Measurements from ENCODE around the gene ZNRF3. TPM values are rescaled to one million over a fixed set of nuclear protein-coding genes. Genes with fewer than 3 reads are reported as not detected.

ZNRF3 gene
- total RNA-seq, 6 experiments from 2014 or later = 5.8 to 9.2 (median 6.9) TPM

DNA sequence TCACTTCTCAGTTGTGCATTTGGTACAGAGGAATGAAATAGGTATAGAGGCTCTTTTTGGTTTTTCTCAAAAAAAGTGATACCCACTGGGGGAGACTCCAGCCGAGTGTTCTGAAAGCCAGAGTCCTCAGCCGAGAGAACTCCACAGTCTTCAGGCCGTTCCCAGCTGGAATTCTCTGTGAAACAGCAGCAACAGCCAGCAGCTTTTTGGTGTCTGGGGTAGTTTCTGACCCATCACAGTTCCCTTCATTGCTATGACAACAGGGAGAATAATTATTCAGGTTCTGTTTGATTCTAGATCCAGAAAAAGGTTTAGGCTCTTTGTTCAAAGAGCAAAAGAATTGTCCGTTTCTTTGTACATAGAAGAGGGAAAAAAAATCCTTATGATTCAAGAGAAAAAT lies 93.7 kb downstream of the ZNRF3 start:
- DNase-seq = no peak
- Histone ChIP-seq H3K27ac (peak overlapping the region; percentile 44 to 57 (median 49)), H3K9me3 (no peaks in the 10 kb centered on the region), H3K36me3 (no peaks in the 10 kb centered on the region), H3K27me3 (no peaks in the 10 kb centered on the region), H3K4me3 (peak overlapping the region in 2 of 3 donors; percentile 2 to 20), H3K4me1 (peaks cover 0 to 50% (median 17%) of the 10 kb centered on the region in 4 donors)
- TF ChIP-seq POLR2A (IDR thresholded peaks at IDR 0.05) = no peak
- TF ChIP-seq, protein P1, sequence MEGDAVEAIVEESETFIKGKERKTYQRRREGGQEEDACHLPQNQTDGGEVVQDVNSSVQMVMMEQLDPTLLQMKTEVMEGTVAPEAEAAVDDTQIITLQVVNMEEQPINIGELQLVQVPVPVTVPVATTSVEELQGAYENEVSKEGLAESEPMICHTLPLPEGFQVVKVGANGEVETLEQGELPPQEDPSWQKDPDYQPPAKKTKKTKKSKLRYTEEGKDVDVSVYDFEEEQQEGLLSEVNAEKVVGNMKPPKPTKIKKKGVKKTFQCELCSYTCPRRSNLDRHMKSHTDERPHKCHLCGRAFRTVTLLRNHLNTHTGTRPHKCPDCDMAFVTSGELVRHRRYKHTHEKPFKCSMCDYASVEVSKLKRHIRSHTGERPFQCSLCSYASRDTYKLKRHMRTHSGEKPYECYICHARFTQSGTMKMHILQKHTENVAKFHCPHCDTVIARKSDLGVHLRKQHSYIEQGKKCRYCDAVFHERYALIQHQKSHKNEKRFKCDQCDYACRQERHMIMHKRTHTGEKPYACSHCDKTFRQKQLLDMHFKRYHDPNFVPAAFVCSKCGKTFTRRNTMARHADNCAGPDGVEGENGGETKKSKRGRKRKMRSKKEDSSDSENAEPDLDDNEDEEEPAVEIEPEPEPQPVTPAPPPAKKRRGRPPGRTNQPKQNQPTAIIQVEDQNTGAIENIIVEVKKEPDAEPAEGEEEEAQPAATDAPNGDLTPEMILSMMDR (IDR thresholded peaks at IDR 0.05) = no peak
- ATAC-seq = no peak
- 23% methylated on average over 4 of the region's 4 CpGs for WGBS (ENCODE audit: insufficient coverage, low coverage, low lambda C conversion rate, missing lambda C conversion rate)
- intact Hi-C loops (cut with DNase I) = no loop called here

DNA sequence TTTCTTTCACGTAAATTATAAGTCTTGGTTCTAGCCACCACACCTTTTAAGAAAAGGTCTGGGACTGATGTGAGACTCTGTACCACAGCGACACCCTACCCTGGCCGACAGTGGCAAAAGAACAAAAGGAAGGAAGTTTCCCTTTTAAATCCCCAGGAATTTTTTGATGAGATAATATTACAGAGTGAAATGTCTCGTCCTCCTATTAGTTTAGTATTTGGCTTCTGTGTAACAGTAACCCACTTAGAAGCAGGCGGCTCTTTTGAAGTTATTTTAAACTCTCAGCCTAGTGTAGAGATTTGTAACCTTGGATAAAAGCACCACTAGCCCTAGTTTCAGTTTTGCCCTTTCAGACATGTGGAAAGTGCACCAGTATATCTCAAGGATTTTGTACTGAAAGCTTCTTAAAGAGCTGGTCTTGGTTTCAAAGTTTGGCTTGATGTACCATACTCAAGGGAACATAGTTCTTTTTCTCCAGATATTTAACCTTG lies 94.2 kb downstream of the ZNRF3 start:
- DNase-seq (no peak), ATAC-seq (peak; percentile 51 to 66 (median 54))
- Histone ChIP-seq H3K4me3 (peak overlapping the region; percentile 2 to 24 (median 20)), H3K27me3 (no peaks in the 10 kb centered on the region), H3K36me3 (no peaks in the 10 kb centered on the region), H3K4me1 (peaks cover 0 to 54% (median 19%) of the 10 kb centered on the region in 4 donors), H3K9me3 (no peaks in the 10 kb centered on the region), H3K27ac (peak overlapping the region; percentile 44 to 57 (median 49))
- intact Hi-C loops (cut with DNase I) = no loop called here
- no peak for TF ChIP-seq POLR2A (IDR thresholded peaks at IDR 0.05)
- TF ChIP-seq, protein P1 (IDR thresholded peaks at IDR 0.05) = peak in 3 of 4 donors; percentile 11 to 36 (median 21)
- 12% methylated on average over 5 of the region's 5 CpGs for WGBS (ENCODE audit: insufficient coverage, low coverage, low lambda C conversion rate, missing lambda C conversion rate)

DNA sequence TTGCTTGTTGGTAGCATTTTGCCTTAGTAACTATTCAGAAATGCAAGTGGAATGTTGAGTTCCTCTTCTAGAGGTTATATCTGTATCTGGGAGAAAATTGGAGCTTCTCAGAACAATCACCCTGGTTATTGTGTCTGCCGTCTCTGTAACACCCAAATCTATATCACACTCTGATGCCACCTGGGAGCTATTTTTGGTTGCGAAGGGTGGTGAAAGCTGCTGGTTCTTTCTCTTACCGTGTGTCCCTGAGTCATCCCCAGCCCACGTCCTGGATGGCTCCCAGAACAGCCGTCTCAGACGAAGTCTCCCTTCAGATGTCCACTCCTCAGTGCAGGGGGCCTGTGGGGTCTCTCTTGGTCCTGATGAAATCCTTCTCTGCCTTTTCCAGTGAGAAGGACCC lies 94.8 kb downstream of the ZNRF3 start:
- no peak for TF ChIP-seq POLR2A (IDR thresholded peaks at IDR 0.05)
- TF ChIP-seq, protein P1 (IDR thresholded peaks at IDR 0.05) = no peak
- Histone ChIP-seq H3K9me3 (no peaks in the 10 kb centered on the region), H3K27me3 (no peaks in the 10 kb centered on the region), H3K36me3 (no peaks in the 10 kb centered on the region), H3K4me3 (peak overlapping the region in 2 of 3 donors; percentile 20 to 24), H3K4me1 (peaks cover 0 to 61% (median 21%) of the 10 kb centered on the region in 4 donors), H3K27ac (peak overlapping the region; percentile 44 to 57 (median 49))
- WGBS (ENCODE audit: insufficient coverage, low coverage, low lambda C conversion rate, missing lambda C conversion rate) = 34% methylated on average over 6 of the region's 6 CpGs
- intact Hi-C loops (cut with DNase I) = no loop called here
- ATAC-seq = peak in 2 of 4 donors; percentile 21 to 59
- peak in 1 of 3 donors; percentile 50 for DNase-seq

DNA sequence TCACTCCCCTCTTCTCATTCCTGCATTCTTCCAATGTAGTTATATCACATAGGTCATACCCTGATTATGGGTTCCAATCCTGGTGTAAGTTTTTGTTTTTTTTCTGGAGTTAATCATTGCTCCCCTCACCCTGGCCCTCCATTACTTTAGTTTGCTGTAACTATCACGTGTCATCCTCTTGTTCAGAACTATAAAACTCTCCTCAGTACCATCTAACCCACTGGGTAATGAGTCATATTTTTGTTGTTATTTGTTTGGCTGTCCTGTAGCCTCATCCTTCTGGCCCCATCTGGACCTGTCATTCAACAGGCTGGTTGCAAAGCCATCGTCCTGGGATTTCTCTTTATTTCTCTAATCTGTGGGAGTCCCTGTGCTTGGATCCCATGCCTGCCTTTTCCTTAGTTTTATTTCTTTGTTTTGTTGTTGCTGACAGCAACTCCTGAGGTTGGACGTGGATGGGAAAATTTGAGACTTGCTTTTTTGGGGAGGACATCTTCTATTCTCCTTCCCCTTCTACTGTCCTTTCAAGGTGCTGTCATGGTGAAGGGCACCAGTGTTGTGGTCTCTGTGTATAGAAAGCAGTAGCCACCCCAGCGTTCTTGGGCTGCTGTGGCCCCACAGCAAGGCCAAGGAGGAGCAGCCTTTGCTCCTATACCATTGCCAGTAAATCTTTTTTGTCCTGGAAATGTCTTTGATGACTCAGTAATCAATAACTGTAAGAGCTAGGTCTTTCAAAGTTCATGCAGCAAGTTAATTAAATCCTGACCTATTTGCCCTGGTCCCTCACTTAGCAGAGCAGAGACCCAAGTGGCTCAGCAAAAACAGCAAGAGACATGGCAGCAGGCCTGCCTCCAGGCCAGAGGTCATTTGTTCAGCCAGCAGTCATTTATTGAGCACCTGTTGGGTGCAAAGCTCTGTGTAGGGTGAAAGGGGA lies 95.8 kb downstream of the ZNRF3 start:
- H3K27ac ChIP-seq = peak overlapping the region in 2 of 3 donors; percentile 5 to 57
- no peaks in the 10 kb centered on the region for H3K36me3 ChIP-seq
- H3K9me3 ChIP-seq = no peaks in the 10 kb centered on the region
- H3K27me3 ChIP-seq = no peaks in the 10 kb centered on the region
- 31% methylated on average over 4 of the region's 4 CpGs for WGBS (ENCODE audit: insufficient coverage, low coverage, low lambda C conversion rate, missing lambda C conversion rate)
- H3K4me1 ChIP-seq = peaks cover 0 to 70% (median 21%) of the 10 kb centered on the region in 4 donors
- intact Hi-C loops (cut with DNase I) = no loop called here
- no peak for TF ChIP-seq POLR2A (IDR thresholded peaks at IDR 0.05)
- TF ChIP-seq, protein P1 (IDR thresholded peaks at IDR 0.05) = no peak
- no peak for DNase-seq
- H3K4me3 ChIP-seq = no peak overlapping the region
- peak; percentile 47 to 59 (median 58) for ATAC-seq
